GM18519 (cell line): Measurements from ENCODE around the gene LDB2.

Source experiments
- ATAC-seq: cut with Tn5 transposase; IDR thresholded peaks from one replicate; pipeline ENCODE4 v1.9.1; 2021; ENCODE audit warnings: mild to moderate bottlenecking, moderate library complexity; ENCODE audit not compliant: unreplicated experiment, low FRiP score

The LDB2 gene

GRCh38 chr4:16461362-16461761 lies 437.1 kb downstream of the LDB2 start:
- ATAC-seq = no peak

- ATAC-seq = no peak
Measured at GRCh38 chr4:16457944-16458343, 440.5 kb downstream of the LDB2 start.
